HG02571 (cell line): ENCODE data around the gene SDK1.

ENCODE experiments used
- ATAC-seq: cut with Tn5 transposase; IDR thresholded peaks from one replicate; pipeline ENCODE4 v1.9.1; 2021; ENCODE audit warnings: mild to moderate bottlenecking, moderate library complexity; ENCODE audit not compliant: unreplicated experiment

SDK1 gene

GRCh38 chr7:4185136-4185535, 884.1 kb downstream of the SDK1 start:
- ATAC-seq: no peak

GRCh38 chr7:4185721-4186512, 884.9 kb downstream of the SDK1 start:
- ATAC-seq: no peak

- ATAC-seq: no peak
These were observed 885.4 kb downstream of the SDK1 start for GRCh38 chr7:4186513-4186780.

GRCh38 chr7:4188651-4189050, 887.6 kb downstream of the SDK1 start:
- no peak for ATAC-seq

GRCh38 chr7:4189131-4189570, 888.1 kb downstream of the SDK1 start:
- ATAC-seq: no peak

GRCh38 chr7:4190010-4190981, 889.2 kb downstream of the SDK1 start:
- no peak for ATAC-seq

GRCh38 chr7:4191046-4191445, 890.0 kb downstream of the SDK1 start:
- no peak for ATAC-seq

GRCh38 chr7:4191525-4191924, 890.5 kb downstream of the SDK1 start:
- ATAC-seq: no peak

GRCh38 chr7:4195660-4196059, 894.6 kb downstream of the SDK1 start:
- no peak for ATAC-seq

GRCh38 chr7:4196121-4196819, 895.2 kb downstream of the SDK1 start:
- no peak for ATAC-seq

GRCh38 chr7:4198301-4198700, 897.2 kb downstream of the SDK1 start:
- ATAC-seq: no peak

GRCh38 chr7:4200546-4201094, 899.6 kb downstream of the SDK1 start:
- ATAC-seq: no peak

GRCh38 chr7:4201566-4201965, 900.5 kb downstream of the SDK1 start:
- ATAC-seq: no peak

GRCh38 chr7:4202154-4202736, 901.2 kb downstream of the SDK1 start:
- ATAC-seq: no peak

GRCh38 chr7:4202954-4203353, 901.9 kb downstream of the SDK1 start:
- no peak for ATAC-seq

GRCh38 chr7:4203626-4204512, 902.8 kb downstream of the SDK1 start:
- ATAC-seq: no peak

- no peak for ATAC-seq
These were observed 903.6 kb downstream of the SDK1 start for GRCh38 chr7:4204513-4205165.

GRCh38 chr7:4205828-4206227, 904.8 kb downstream of the SDK1 start:
- ATAC-seq: no peak

GRCh38 chr7:4207011-4207410, 906.0 kb downstream of the SDK1 start:
- no peak for ATAC-seq
